SU-DHL-6 (cell line): ENCODE data around the gene ZNF462.
"Not testable (repeated sequence)": the region's sequence is repeated elsewhere in the genome, so short reads cannot be mapped to it uniquely, and the experiment has no call there.

Source experiments
- H2AFZ ChIP-seq: fragments of 200-600 bp; sonication (generic); 2 replicates; pipeline ENCODE4 v1.6.1; 2014; ENCODE audit warnings: low read depth, mild to moderate bottlenecking, moderate library complexity, mixed read lengths, antibody characterized with exemption, low read length; ENCODE audit not compliant: severe bottlenecking
- H3F3A ChIP-seq: fragments of 200-600 bp; shearing (Covaris generic); 2 replicates; pipeline ENCODE4 v1.6.0; 2016; ENCODE audit warnings: antibody characterized with exemption, mild to moderate bottlenecking; ENCODE audit not compliant: insufficient read depth
- H3K27ac ChIP-seq: fragments of 200-600 bp; sonication (generic); 2 replicates; pipeline ENCODE4 v1.5.1; 2016; ENCODE audit warnings: low read depth, mild to moderate bottlenecking, low read length, moderate library complexity, mixed read lengths
- H3K27me3 ChIP-seq: fragments of 200-600 bp; sonication (generic), shearing (Covaris generic); 2 replicates; pipeline ENCODE4 v1.6.0; 2014; ENCODE audit warnings: mild to moderate bottlenecking, low read length
- H3K36me3 ChIP-seq: fragments of 200-600 bp; sonication (generic); 2 replicates; pipeline ENCODE4 v1.6.1; 2014; ENCODE audit warnings: mild to moderate bottlenecking, low read length, mixed read lengths
- H3K4me2 ChIP-seq: fragments of 300-600, 200-600 bp; shearing (Covaris generic), sonication (generic); 2 replicates; pipeline ENCODE4 v1.6.0; 2014; ENCODE audit warnings: low read length, low read depth, mild to moderate bottlenecking; ENCODE audit not compliant: poor library complexity, severe bottlenecking
- H3K4me3 ChIP-seq: fragments of 200-600 bp; sonication (generic); 2 replicates; pipeline ENCODE4 v1.5.1; 2014; ENCODE audit warnings: antibody characterized with exemption, low read length, mild to moderate bottlenecking, mixed read lengths; ENCODE audit not compliant: insufficient read depth, poor library complexity, severe bottlenecking
- H3K79me2 ChIP-seq: fragments of 200-600 bp; sonication (generic); 2 replicates; pipeline ENCODE4 v1.6.1; 2014; ENCODE audit warnings: mild to moderate bottlenecking, low read length, moderate library complexity; ENCODE audit not compliant: insufficient read depth
- H3K9ac ChIP-seq: fragments of 200-600 bp; sonication (generic); 2 replicates; pipeline ENCODE4 v1.7.0; 2014; ENCODE audit warnings: mild to moderate bottlenecking, low read length
- H3K9me2 ChIP-seq: fragments of 200-600 bp; sonication (generic); replicated peaks from 2 replicates; pipeline ENCODE4 v1.6.1; 2014; ENCODE audit warnings: low read length; ENCODE audit not compliant: insufficient read depth
- H3K9me3 ChIP-seq: fragments of 200-600 bp; sonication (generic); 2 replicates; pipeline ENCODE4 v1.6.1; 2014; ENCODE audit warnings: low read length, mixed read lengths; ENCODE audit not compliant: insufficient read depth
- H4K20me1 ChIP-seq: fragments of 200-600 bp; sonication (generic); 2 replicates; pipeline ENCODE4 v1.6.1; 2014; ENCODE audit warnings: low read depth, mild to moderate bottlenecking, antibody characterized with exemption, low read length, moderate library complexity, mixed read lengths
- EZH2phosphoT487 ChIP-seq: fragments of 200-600 bp; sonication (generic), shearing (Covaris generic); conservative IDR thresholded peaks from 2 replicates; pipeline ENCODE4 v1.6.1; 2018; ENCODE audit warnings: mild to moderate bottlenecking, antibody characterized with exemption, low read length, moderate library complexity, mixed read lengths
- TF ChIP-seq, protein P1 (sequence below): fragments of 200-600 bp; sonication (generic); IDR thresholded peaks from one replicate; pipeline ENCODE4 v1.5.1; 2017; ENCODE audit warnings: antibody characterized with exemption, mild to moderate bottlenecking, low read length, moderate library complexity; ENCODE audit not compliant: insufficient read depth, poor library complexity, severe bottlenecking

ZNF462 gene

DNA sequence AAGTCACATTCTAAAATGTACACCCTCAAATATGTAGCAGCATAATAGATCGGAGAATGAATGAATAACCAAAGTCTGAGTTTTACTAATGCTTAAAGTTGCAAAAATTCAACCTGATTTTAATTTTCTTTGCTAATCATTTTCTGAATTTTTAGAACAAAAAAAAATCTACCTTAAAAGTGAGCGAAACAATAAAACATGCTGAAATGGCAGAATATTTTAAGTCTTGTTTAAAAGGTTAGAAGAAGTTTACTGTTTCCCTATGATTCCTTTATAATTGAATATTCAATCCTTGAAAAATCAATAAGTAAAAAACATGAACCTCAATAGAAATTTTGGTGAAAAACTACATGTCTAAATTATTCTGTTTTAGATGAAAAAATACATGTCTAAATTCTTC lies 27.1 kb upstream of the ZNF462 start:
- H3K27ac ChIP-seq, result no peak overlapping the region
- H3K79me2 ChIP-seq, result no peaks in the 10 kb centered on the region
- no peak overlapping the region for H3K4me3 ChIP-seq
- H3K9me3 ChIP-seq, result no peaks in the 10 kb centered on the region
- H3K9ac ChIP-seq, result no peak overlapping the region
- no peaks in the 10 kb centered on the region for H3K27me3 ChIP-seq
- no peaks in the 10 kb centered on the region for H4K20me1 ChIP-seq
- no peaks in the 10 kb centered on the region for H3K9me2 ChIP-seq
- TF ChIP-seq, protein P1, sequence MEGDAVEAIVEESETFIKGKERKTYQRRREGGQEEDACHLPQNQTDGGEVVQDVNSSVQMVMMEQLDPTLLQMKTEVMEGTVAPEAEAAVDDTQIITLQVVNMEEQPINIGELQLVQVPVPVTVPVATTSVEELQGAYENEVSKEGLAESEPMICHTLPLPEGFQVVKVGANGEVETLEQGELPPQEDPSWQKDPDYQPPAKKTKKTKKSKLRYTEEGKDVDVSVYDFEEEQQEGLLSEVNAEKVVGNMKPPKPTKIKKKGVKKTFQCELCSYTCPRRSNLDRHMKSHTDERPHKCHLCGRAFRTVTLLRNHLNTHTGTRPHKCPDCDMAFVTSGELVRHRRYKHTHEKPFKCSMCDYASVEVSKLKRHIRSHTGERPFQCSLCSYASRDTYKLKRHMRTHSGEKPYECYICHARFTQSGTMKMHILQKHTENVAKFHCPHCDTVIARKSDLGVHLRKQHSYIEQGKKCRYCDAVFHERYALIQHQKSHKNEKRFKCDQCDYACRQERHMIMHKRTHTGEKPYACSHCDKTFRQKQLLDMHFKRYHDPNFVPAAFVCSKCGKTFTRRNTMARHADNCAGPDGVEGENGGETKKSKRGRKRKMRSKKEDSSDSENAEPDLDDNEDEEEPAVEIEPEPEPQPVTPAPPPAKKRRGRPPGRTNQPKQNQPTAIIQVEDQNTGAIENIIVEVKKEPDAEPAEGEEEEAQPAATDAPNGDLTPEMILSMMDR, result no peak
- TF ChIP-seq EZH2phosphoT487, result no peak
- H3F3A ChIP-seq, result no peaks in the 10 kb centered on the region
- H3K4me2 ChIP-seq, result no peak overlapping the region
- no peak overlapping the region for H2AFZ ChIP-seq
- no peaks in the 10 kb centered on the region for H3K36me3 ChIP-seq

DNA sequence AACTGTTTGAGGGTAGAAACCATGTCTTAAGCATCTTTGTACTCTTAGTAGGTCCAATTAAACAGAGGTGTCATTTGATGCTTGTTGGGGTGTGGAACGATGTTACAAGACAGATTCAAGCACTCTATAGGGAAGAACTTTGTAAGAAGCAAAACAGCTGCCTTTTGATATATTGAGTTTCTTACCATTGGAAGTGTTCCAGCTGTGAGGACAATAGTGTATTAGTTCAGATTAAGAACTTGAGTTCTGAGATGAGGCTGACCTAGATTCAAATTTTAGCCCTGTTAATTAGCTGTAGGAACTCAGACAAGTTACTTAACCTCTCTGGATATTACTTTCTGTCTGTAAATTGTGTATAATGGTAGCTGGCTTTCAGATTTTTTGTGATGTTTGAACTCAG lies 19.6 kb upstream of the ZNF462 start:
- Histone ChIP-seq H3K9me2 (no peaks in the 10 kb centered on the region), H3K4me3 (no peak overlapping the region), H2AFZ (no peak overlapping the region), H3K79me2 (no peaks in the 10 kb centered on the region), H3K27ac (no peak overlapping the region), H3K36me3 (no peaks in the 10 kb centered on the region), H4K20me1 (no peaks in the 10 kb centered on the region), H3K4me2 (no peak overlapping the region), H3F3A (no peaks in the 10 kb centered on the region), H3K9me3 (no peaks in the 10 kb centered on the region), H3K9ac (no peak overlapping the region), H3K27me3 (no peaks in the 10 kb centered on the region)
- TF ChIP-seq, protein P1, result no peak
- TF ChIP-seq EZH2phosphoT487, result no peak

DNA sequence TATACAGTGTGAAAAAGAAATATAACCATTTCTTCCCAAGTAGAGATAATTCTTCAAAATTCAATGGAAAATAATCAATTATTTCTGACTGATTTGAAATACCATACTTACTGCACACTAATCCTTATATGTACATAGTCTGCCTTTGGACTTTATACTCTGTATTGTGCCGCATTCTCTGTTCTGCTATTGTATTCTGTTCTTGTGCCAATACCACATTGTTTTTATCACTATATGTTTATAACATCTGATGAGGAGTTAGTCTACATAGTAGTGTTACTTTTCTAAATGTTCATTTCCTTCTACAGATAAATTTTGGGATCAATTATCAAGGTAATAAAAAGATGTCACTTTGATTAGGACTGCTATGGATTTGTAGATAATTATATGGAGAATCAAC lies 16.7 kb upstream of the ZNF462 start:
- no peaks in the 10 kb centered on the region for H3F3A ChIP-seq
- H3K9ac ChIP-seq, result no peak overlapping the region
- H2AFZ ChIP-seq, result no peak overlapping the region
- H3K4me3 ChIP-seq, result no peak overlapping the region
- H3K27ac ChIP-seq, result no peak overlapping the region
- H4K20me1 ChIP-seq, result no peaks in the 10 kb centered on the region
- H3K27me3 ChIP-seq, result no peaks in the 10 kb centered on the region
- H3K36me3 ChIP-seq, result no peaks in the 10 kb centered on the region
- H3K9me2 ChIP-seq, result no peaks in the 10 kb centered on the region
- no peaks in the 10 kb centered on the region for H3K9me3 ChIP-seq
- H3K4me2 ChIP-seq, result no peak overlapping the region
- no peaks in the 10 kb centered on the region for H3K79me2 ChIP-seq
- TF ChIP-seq EZH2phosphoT487, result no peak
- TF ChIP-seq, protein P1, result no peak

DNA sequence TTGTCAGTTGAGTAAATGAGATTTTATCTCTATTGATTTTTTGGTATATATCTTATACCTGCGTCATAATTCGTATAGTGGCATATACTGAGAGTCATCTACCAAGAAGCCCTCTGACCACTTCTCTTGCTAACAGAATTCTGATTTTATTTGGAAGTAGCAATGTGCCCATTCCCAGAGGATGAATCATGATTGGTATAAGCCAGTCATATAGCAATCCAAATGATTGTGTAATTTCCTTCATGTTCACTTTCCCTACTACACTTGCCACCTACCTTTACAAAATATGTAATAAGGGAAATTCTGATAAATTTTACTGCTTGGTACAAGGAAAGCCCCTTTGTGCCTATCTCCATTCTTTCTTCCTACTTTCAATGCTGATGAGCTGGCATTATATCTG lies 16.1 kb upstream of the ZNF462 start:
- no peak overlapping the region for H3K4me2 ChIP-seq
- no peaks in the 10 kb centered on the region for H4K20me1 ChIP-seq
- H2AFZ ChIP-seq, result no peak overlapping the region
- H3K4me3 ChIP-seq, result no peak overlapping the region
- no peak overlapping the region for H3K27ac ChIP-seq
- no peaks in the 10 kb centered on the region for H3K27me3 ChIP-seq
- H3K9me2 ChIP-seq, result no peaks in the 10 kb centered on the region
- H3K9me3 ChIP-seq, result no peaks in the 10 kb centered on the region
- TF ChIP-seq EZH2phosphoT487, result no peak
- TF ChIP-seq, protein P1, result no peak
- no peaks in the 10 kb centered on the region for H3F3A ChIP-seq
- no peak overlapping the region for H3K9ac ChIP-seq
- H3K79me2 ChIP-seq, result no peaks in the 10 kb centered on the region
- no peaks in the 10 kb centered on the region for H3K36me3 ChIP-seq

DNA sequence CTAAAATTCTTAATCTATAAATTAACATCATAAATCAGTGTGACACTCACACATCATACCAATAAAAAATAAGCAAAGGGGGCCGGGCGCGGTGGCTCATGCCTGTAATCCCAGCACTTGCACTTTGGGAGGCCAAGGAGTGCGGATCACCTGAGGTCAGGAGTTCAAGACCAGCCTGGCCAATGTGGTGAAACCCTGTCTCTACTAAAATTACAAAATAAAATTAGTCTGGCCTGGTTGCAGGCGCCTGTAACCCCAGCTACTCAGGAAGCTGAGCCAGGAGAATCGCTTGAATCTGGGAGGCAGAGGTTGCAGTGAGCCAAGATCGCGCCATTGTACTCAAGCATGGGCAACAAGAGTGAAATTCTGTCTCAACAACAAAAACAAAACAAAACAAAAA lies 11.3 kb upstream of the ZNF462 start:
- not testable (repeated sequence) for H3K4me3 ChIP-seq, H3K27ac ChIP-seq, H3K9me3 ChIP-seq, H3K9me2 ChIP-seq, H4K20me1 ChIP-seq, H3K9ac ChIP-seq, H3K27me3 ChIP-seq, H2AFZ ChIP-seq, H3K36me3 ChIP-seq, H3F3A ChIP-seq, H3K4me2 ChIP-seq, H3K79me2 ChIP-seq
